A375 (cell line): ENCODE measurements around the gene SLC2A4. TPM values are rescaled to one million over a fixed set of nuclear protein-coding genes. Genes with fewer than 3 reads are reported as not detected.

Source experiments
- total RNA-seq: library from RNA; depleted of rRNA; stranded (reverse); fragments of >200 nt; shearing (Covaris generic); gene quantifications from 2 replicates; pipeline ENCODE4 v1.2.3, GENCODE V29; 2014; rRNA removed

The SLC2A4 gene
- 0.05 TPM in 1 of 2 replicates, not detected in the other for total RNA-seq

GRCh38 chr17:7281074-7281952, at the start of gene SLC2A4:
Gene SLC2A4, plus strand, starts transcription at chr17:7281718. Its CDS starts 217 bp downstream, at chr17:7281935.

GRCh38 chr17:7234083-7234951, 47.2 kb upstream of the SLC2A4 start, which contains the start of gene DVL2:
Gene DVL2, minus strand, starts transcription at chr17:7234517. Its CDS starts 255 bp downstream, at chr17:7234262.

GRCh38 chr17:7239091-7240027, 42.2 kb upstream of the SLC2A4 start, which contains the start of gene PHF23:
Gene PHF23, minus strand, starts transcription at chr17:7239457. Its CDS starts 178 bp downstream, at chr17:7239279.

GRCh38 chr17:7241783-7242716, 39.5 kb upstream of the SLC2A4 start, which contains the start of gene GABARAP:
Gene GABARAP, minus strand, starts transcription at chr17:7242449. Its CDS starts 119 bp downstream, at chr17:7242330.

GRCh38 chr17:7251661-7252175, 29.8 kb upstream of the SLC2A4 start, which contains the start of gene CTDNEP1:
Gene CTDNEP1, minus strand, starts transcription at chr17:7251734. Its CDS starts 438 bp downstream, at chr17:7251296.

GRCh38 chr17:7252176-7253043, 29.1 kb upstream of the SLC2A4 start, which contains the start of gene ELP5:
Gene ELP5, plus strand, starts transcription at chr17:7252215. Its CDS starts 336 bp downstream, at chr17:7252551.

GRCh38 chr17:7262192-7262934, 19.2 kb upstream of the SLC2A4 start, which contains the start of gene CLDN7:
Gene CLDN7, minus strand, starts transcription at chr17:7262478. Its CDS starts 435 bp downstream, at chr17:7262043.

GRCh38 chr17:7294614-7295153, 13.2 kb downstream of the SLC2A4 start, which contains the start of gene YBX2:
Gene YBX2, minus strand, starts transcription at chr17:7294639. Its CDS starts 139 bp downstream, at chr17:7294500.

GRCh38 chr17:7306911-7307685, 25.6 kb downstream of the SLC2A4 start, which contains the start of gene EIF5A:
Gene EIF5A, plus strand, starts transcription at chr17:7307628. Its CDS starts 2,008 bp downstream, at chr17:7309636.

GRCh38 chr17:7314719-7315569, 33.4 kb downstream of the SLC2A4 start, which contains the start of gene GPS2:
Gene GPS2, minus strand, starts transcription at chr17:7315360. Its CDS starts 308 bp downstream, at chr17:7315052.

GRCh38 chr17:7328840-7329373, 47.4 kb downstream of the SLC2A4 start, which contains the start of gene NEURL4:
Gene NEURL4, minus strand, starts transcription at chr17:7329335. Its CDS starts 23 bp downstream, at chr17:7329312.

GRCh38 chr17:7336240-7337175, 55.0 kb downstream of the SLC2A4 start, which contains the start of gene ACAP1:
Gene ACAP1, plus strand, starts transcription at chr17:7336529. Its CDS starts 206 bp downstream, at chr17:7336735.

